HG03159 (cell line): Measurements from ENCODE around the gene FUBP1.
"Not testable (repeated sequence)": the region's sequence is repeated elsewhere in the genome, so short reads cannot be mapped to it uniquely, and the experiment has no call there.

Experiments
- ATAC-seq: cut with Tn5 transposase; IDR thresholded peaks from one replicate; pipeline ENCODE4 v1.9.1; 2021; ENCODE audit warnings: mild to moderate bottlenecking, moderate library complexity; ENCODE audit not compliant: unreplicated experiment

The FUBP1 gene

GRCh38 chr1:77950873-77951272 is 28.0 kb downstream of the FUBP1 start:
- ATAC-seq: peak; percentile 53

GRCh38 chr1:77948841-77949424 is 29.9 kb downstream of the FUBP1 start:
- ATAC-seq: no peak

GRCh38 chr1:77945345-77945744 is 33.5 kb downstream of the FUBP1 start:
- ATAC-seq: no peak

GRCh38 chr1:77942400-77943140 is 36.3 kb downstream of the FUBP1 start:
- no peak for ATAC-seq

- no peak for ATAC-seq
Measured at GRCh38 chr1:77940921-77941570, 37.8 kb downstream of the FUBP1 start.

- ATAC-seq: no peak
Measured at GRCh38 chr1:77938651-77939050, 40.2 kb downstream of the FUBP1 start.

GRCh38 chr1:77929806-77930205 is 49.1 kb downstream of the FUBP1 start:
- no peak for ATAC-seq

GRCh38 chr1:77927414-77927813 is 51.5 kb downstream of the FUBP1 start:
- no peak for ATAC-seq

- peak; percentile 56 for ATAC-seq
Measured at GRCh38 chr1:77926561-77927357, 52.1 kb downstream of the FUBP1 start.

GRCh38 chr1:77925956-77926355 is 52.9 kb downstream of the FUBP1 start:
- ATAC-seq: no peak

GRCh38 chr1:77925518-77925917 is 53.4 kb downstream of the FUBP1 start:
- ATAC-seq: no peak

- ATAC-seq: not testable (repeated sequence)
Measured at GRCh38 chr1:77918918-77919317, 60.0 kb downstream of the FUBP1 start.

- ATAC-seq: no peak
Measured at GRCh38 chr1:77910116-77910515, 68.8 kb downstream of the FUBP1 start.

GRCh38 chr1:77906624-77907023 is 72.2 kb downstream of the FUBP1 start:
- no peak for ATAC-seq

GRCh38 chr1:77906019-77906545 is 72.8 kb downstream of the FUBP1 start:
- ATAC-seq: no peak

- no peak for ATAC-seq
Measured at GRCh38 chr1:77905603-77906002, 73.3 kb downstream of the FUBP1 start.

GRCh38 chr1:77900687-77901293 is 78.1 kb downstream of the FUBP1 start:
- ATAC-seq: no peak

- ATAC-seq: no peak
Measured at GRCh38 chr1:77899647-77900320, 79.1 kb downstream of the FUBP1 start.
